ENCODE measurements around the gene ZNF189. TPM values are rescaled to one million over a fixed set of nuclear protein-coding genes. Genes with fewer than 3 reads are reported as not detected.

ZNF189 gene
- total RNA-seq, 1 experiment from 2014 or later = 15.1 TPM

GRCh38 chr9:101418518-101419430, 20.1 kb downstream of the ZNF189 start:
- peak; percentile 23 for DNase-seq (ENCODE audit: low read depth)

GRCh38 chr9:101419863-101420262, 21.2 kb downstream of the ZNF189 start:
- no peak for DNase-seq (ENCODE audit: low read depth)

GRCh38 chr9:101421653-101422065, 23.0 kb downstream of the ZNF189 start:
- DNase-seq (ENCODE audit: low read depth) = no peak

GRCh38 chr9:101427358-101427757, 28.7 kb downstream of the ZNF189 start:
- no peak for DNase-seq (ENCODE audit: low read depth)

- no peak for DNase-seq (ENCODE audit: low read depth)
Measured at GRCh38 chr9:101427957-101428655, 29.5 kb downstream of the ZNF189 start.

- no peak for DNase-seq (ENCODE audit: low read depth)
Measured at GRCh38 chr9:101428909-101429308, 30.3 kb downstream of the ZNF189 start.

GRCh38 chr9:101429736-101430135, 31.1 kb downstream of the ZNF189 start:
- no peak for DNase-seq (ENCODE audit: low read depth)

GRCh38 chr9:101432171-101432570, 33.5 kb downstream of the ZNF189 start:
- no peak for DNase-seq (ENCODE audit: low read depth)

- no peak for DNase-seq (ENCODE audit: low read depth)
Measured at GRCh38 chr9:101432740-101433139, 34.1 kb downstream of the ZNF189 start.

- no peak for DNase-seq (ENCODE audit: low read depth)
Measured at GRCh38 chr9:101433229-101433628, 34.6 kb downstream of the ZNF189 start.

GRCh38 chr9:101434998-101435397, 36.3 kb downstream of the ZNF189 start:
- no peak for DNase-seq (ENCODE audit: low read depth)

- no peak for DNase-seq (ENCODE audit: low read depth)
Measured at GRCh38 chr9:101435601-101436079, 37.0 kb downstream of the ZNF189 start, which contains the start of gene ALDOB. TSS of gene ALDOB (minus strand) at chr9:101435774. CDS start at chr9:101430887, 4,887 bp downstream.

GRCh38 chr9:101437806-101438232, 39.2 kb downstream of the ZNF189 start:
- DNase-seq (ENCODE audit: low read depth) = no peak

- no peak for DNase-seq (ENCODE audit: low read depth)
Measured at GRCh38 chr9:101438523-101438922, 39.9 kb downstream of the ZNF189 start.

- no peak for DNase-seq (ENCODE audit: low read depth)
Measured at GRCh38 chr9:101440714-101441230, 42.1 kb downstream of the ZNF189 start.

- DNase-seq (ENCODE audit: low read depth) = no peak
Measured at GRCh38 chr9:101442318-101442717, 43.7 kb downstream of the ZNF189 start.

GRCh38 chr9:101442736-101443135, 44.1 kb downstream of the ZNF189 start:
- no peak for DNase-seq (ENCODE audit: low read depth)

- no peak for DNase-seq (ENCODE audit: low read depth)
Measured at GRCh38 chr9:101443364-101443771, 44.7 kb downstream of the ZNF189 start.

- peak; percentile 30 for DNase-seq (ENCODE audit: low read depth)
Measured at GRCh38 chr9:101445353-101446029, 46.8 kb downstream of the ZNF189 start.

- no peak for DNase-seq (ENCODE audit: low read depth)
Measured at GRCh38 chr9:101446732-101447131, 48.1 kb downstream of the ZNF189 start.

GRCh38 chr9:101448680-101449070, 50.0 kb downstream of the ZNF189 start:
- no peak for DNase-seq (ENCODE audit: low read depth)
